Transverse colon (tissue), 4 donors: ENCODE measurements around the gene SLC2A5.

Experiments
- CTCF ChIP-seq, 5 experiments: fragments of 200-600 bp in 3 of 5; fragments of 450-650 bp in 2 of 5; sonication (generic) in 3 of 5; IDR thresholded peaks; 1 replicate in 2 of 5; 2 replicates in 3 of 5; pipeline ENCODE4 v1.5.1; 2016 to 2017; ENCODE audit warnings: antibody characterized with exemption in 5 of 5, inconsistent platforms in 3 of 5, mild to moderate bottlenecking in 2 of 5, moderate library complexity in 1 of 5
- EP300 ChIP-seq: sonication (generic); formaldehyde crosslinking; IDR thresholded peaks from one replicate; pipeline ENCODE4 v1.6.1; 2017; ENCODE audit warnings: antibody characterized with exemption, low read depth
- POLR2AphosphoS5 ChIP-seq, 3 donors: sonication (generic); formaldehyde crosslinking; IDR thresholded peaks; one replicate each; pipeline ENCODE4 v1.6.1; 2016; ENCODE audit warnings: antibody characterized with exemption in 3 of 3

- TF ChIP-seq EP300 (no peak), CTCF (IDR thresholded peaks at IDR 0.05) (no peak), POLR2AphosphoS5 (IDR thresholded peaks at IDR 0.05) (no peak)
Measured at GRCh38 chr1:9111357-9111691, 41.9 kb upstream of the SLC2A5 start.
